ENCODE results near the gene NTN3.

- TF ChIP-seq EZH2phosphoT487 (IDR thresholded peaks at IDR 0.05; ENCODE audit: borderline replicate concordance): no peak
- no peak for TF ChIP-seq CTCF (conservative IDR thresholded peaks at IDR 0.05; ENCODE audit: low read length)
These were observed 21.2 kb downstream of the NTN3 start for GRCh38 chr16:2492292-2492691.

Measured in Loucy (cell line).